Esophagus muscularis mucosa (tissue), 3 donors: ENCODE results near the gene LTA.

Experiments
- EP300 ChIP-seq: sonication (generic); formaldehyde crosslinking; IDR thresholded peaks from one replicate; pipeline ENCODE4 v1.6.1; 2017; ENCODE audit warnings: antibody characterized with exemption
- TF ChIP-seq, protein P1 (sequence below), 3 experiments: fragments of 200-600 bp in 2 of 3; fragments of 450-650 bp in 1 of 3; sonication (generic) in 2 of 3; IDR thresholded peaks; one replicate each; pipeline ENCODE4 v1.5.1; 2017 to 2019; ENCODE audit warnings: antibody characterized with exemption in 3 of 3, mild to moderate bottlenecking in 2 of 3, moderate library complexity in 1 of 3

- TF ChIP-seq, protein P1, sequence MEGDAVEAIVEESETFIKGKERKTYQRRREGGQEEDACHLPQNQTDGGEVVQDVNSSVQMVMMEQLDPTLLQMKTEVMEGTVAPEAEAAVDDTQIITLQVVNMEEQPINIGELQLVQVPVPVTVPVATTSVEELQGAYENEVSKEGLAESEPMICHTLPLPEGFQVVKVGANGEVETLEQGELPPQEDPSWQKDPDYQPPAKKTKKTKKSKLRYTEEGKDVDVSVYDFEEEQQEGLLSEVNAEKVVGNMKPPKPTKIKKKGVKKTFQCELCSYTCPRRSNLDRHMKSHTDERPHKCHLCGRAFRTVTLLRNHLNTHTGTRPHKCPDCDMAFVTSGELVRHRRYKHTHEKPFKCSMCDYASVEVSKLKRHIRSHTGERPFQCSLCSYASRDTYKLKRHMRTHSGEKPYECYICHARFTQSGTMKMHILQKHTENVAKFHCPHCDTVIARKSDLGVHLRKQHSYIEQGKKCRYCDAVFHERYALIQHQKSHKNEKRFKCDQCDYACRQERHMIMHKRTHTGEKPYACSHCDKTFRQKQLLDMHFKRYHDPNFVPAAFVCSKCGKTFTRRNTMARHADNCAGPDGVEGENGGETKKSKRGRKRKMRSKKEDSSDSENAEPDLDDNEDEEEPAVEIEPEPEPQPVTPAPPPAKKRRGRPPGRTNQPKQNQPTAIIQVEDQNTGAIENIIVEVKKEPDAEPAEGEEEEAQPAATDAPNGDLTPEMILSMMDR (IDR thresholded peaks at IDR 0.05), result no peak
- TF ChIP-seq EP300, result no peak
These were observed 46.0 kb upstream of the LTA start for GRCh38 chr6:31525932-31526591.
